ENCODE data around the gene SYNDIG1.

Gene SYNDIG1

DNA sequence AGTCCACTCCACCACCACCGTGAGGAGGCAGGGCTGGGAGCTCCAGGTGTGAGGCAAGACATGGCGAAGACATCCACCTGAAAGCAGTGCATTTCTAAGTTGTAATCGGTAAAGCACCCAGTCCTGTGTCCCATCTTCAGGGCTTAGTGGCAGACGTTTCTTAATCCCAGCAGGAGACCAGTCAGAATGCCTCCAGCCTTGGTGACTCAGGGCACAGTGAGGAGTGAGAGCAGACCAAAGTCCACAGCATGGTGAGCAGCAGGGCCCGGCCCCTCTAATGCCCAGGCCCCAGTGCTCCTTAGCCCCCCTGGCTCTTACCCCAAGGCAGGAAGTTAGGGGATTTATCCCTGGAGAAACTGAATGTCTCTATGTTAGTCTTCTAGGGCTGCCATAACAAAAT lies 183.9 kb downstream of the SYNDIG1 start:
- DNase-seq (ENCODE audit: low read depth in 4 of 4, low spot score in 1 of 4): no peak

DNA sequence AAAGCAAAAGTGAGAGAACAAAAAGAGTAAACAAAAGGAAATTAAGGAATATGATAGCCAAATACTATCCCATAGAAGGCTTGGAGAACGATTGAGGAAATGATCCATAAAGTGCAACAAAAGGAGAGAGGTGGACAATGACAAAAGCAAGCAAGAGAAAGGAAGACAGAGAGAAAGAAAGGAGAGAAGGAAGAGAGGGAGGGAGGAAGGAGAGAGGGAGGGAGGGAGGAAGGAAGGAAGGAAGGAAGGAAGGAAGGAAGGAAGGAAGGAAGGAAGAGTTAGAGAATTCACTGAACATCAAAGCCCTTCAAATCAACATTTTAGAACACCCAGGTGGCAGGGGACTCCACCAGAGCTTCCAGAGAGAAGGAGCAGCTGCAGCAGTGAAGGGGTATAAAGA lies 185.0 kb downstream of the SYNDIG1 start:
- no peak for DNase-seq (ENCODE audit: low read depth in 4 of 4, low spot score in 1 of 4)

DNA sequence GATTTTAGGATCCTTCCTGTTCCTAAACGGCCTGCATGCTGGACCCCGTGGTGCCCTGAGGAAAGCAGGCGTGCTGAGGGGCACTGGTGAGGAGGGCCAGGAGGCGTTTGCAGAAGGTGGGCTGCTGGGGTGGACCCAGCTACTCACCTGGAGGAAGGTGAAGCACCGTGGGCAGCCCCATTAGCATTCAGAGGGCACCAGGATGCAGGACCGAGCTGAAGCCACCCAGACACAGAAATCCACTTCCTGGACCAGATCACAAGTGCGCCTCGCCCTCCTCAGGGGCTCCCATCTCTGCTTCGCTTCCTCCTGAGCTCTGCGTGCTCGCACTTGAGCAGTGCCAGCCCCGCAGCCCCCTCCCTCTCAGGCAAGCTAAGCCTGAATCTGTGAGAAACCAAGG lies 187.0 kb downstream of the SYNDIG1 start:
- DNase-seq (ENCODE audit: low read depth in 4 of 4, low spot score in 1 of 4): no peak

DNA sequence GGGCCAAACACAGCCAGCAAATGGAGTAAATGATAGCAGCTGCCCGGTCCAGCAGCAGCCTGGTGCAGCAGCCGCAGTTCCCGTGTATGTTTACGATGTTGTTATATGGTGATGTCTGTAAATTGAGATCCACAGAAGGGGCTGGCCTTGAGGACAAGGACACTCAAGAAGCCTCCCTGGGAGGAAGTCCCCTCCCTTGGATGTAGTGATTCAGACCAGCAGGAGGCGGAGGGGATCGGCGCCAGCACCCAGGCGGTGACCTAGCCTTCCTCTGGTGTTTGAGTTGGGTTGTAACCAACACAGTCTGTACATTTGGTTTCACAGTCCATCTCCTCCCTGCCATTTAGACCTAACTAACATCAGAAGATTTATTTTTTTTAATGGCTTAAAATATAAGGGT lies 187.8 kb downstream of the SYNDIG1 start:
- no peak for DNase-seq (ENCODE audit: low read depth in 4 of 4, low spot score in 1 of 4)

DNA sequence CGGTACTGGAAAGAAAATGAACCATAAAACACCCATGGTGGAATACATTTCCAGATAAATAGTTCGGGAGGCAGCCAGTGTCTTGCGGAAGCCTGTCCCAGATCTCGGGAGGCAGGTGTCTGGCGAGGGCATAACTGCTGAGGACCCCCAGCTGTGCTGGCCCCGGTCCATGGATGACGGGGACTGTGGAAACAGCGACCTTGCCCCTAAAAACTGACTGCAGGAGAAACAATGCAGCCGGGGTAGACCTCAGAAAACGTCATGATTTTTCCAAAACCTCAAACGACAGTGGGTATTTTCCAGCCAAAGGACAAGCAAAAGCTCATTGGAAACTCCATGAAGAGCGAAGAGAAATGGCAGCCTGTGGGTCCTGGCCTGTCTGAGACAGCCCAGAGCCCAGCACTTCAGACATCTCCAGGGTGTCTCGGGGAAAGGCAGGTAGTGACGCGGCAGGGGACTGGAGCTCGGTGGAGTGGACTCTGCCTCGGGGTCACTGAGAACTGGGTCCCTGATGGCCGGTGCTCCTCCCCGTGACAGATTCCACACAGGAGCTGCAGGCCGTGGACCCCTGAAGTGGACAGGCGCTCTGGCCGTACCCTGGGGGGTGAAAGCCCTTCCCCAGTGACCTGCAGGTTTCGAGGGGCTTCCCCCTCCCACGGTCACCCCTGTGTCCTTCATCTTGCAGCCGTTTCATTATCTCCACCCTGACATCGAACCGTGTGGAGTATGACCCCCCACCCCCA lies 188.6 kb downstream of the SYNDIG1 start:
- DNase-seq (ENCODE audit: low read depth in 4 of 4, low spot score in 1 of 4): no peak

DNA sequence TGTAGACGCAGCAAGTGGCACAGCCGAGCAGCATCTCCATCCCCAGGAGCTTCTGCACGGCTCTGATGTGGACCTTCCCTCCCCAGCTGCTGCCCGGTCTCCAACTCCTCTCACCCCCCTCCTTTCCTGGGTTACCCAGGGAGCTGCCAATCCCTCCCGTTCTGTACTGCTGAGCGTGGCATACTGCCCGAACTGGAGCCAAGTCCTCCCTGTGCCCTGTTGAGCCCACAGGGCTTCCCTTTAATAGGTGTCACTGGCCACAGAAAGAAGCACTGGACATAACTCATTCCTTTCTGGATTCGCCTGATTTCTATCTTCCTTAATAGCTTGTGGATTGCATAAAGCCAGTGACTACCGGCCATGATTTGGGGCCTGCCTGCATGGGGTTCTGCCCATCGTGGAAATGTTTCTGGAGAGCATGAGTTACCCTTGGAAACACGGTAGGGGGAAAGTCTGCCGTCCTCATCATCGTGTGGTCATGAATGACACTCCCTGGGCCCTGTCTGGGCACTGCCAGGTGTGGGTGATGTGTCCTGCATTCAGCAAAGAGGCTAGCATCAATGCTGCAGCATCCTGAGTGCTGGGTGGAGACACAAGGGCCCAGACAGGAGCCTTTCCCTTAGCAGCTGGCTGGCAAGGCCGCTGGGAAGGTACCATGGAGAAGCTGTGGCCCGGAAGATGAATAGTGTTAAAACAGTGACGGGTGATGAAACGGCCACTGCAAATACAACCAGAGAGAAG lies 189.7 kb downstream of the SYNDIG1 start:
- no peak for DNase-seq (ENCODE audit: low read depth in 4 of 4, low spot score in 1 of 4)

DNA sequence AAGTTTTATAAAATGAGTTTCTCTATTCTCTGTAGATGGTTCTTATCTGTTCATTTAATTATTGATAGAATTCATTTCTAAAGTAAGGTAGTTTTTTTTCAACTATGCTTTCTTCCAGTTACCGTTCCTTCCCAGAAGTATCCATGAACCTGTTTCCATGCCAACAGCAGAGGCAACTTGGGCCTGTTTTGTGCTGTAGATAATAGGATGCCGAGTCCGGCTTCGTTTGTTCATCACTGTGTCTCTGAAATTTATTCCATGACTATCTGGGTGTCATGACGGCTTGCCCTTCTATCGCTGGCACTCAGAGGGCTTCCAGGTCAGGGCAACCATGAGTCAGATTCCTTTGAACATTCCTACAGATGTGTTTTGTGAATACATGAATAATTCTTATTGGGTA lies 190.4 kb downstream of the SYNDIG1 start:
- DNase-seq (ENCODE audit: low read depth in 4 of 4, low spot score in 1 of 4): no peak

DNA sequence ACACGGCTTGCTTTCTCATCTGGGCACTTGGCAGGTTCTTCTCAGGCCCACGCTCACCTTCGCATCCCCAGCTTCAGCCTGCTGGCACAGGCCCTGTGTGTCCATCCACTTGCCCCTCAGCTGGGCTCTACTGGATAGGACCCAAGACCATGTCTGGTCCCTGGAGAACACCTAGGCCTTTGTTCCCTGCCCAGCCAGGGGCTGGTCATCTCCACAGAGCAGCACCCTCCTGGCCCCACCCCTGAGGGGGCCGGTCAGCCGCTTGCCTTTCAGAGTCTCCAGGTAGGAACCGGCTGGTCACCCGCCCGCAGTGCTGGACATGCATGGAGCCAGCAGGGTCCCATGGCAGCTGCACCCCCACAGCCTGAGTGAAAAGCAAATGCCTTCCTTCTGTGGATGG lies 191.2 kb downstream of the SYNDIG1 start:
- no peak for DNase-seq (ENCODE audit: low read depth in 4 of 4, low spot score in 1 of 4)

DNA sequence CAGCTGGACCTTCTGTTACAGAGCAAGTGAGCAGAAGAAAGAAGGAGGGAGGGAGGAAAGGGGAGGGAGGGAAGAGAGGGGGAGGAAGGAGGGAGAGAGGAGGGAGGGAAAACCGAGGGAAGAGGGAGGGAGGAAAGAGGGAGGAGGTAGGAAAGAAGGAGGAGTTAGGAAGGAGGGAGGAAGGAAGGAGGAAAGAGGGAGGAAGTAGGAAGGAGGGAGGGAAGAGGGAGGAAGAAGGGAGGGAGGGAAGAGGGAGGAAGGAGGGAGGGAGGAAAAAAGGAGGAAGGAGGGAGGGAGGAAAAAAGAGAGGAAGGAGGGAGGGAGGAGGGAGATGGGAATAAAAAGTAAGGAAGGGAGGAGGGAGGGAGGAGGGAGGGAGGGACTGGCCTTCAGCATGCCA lies 191.8 kb downstream of the SYNDIG1 start:
- no peak for DNase-seq (ENCODE audit: low read depth in 4 of 4, low spot score in 1 of 4)

DNA sequence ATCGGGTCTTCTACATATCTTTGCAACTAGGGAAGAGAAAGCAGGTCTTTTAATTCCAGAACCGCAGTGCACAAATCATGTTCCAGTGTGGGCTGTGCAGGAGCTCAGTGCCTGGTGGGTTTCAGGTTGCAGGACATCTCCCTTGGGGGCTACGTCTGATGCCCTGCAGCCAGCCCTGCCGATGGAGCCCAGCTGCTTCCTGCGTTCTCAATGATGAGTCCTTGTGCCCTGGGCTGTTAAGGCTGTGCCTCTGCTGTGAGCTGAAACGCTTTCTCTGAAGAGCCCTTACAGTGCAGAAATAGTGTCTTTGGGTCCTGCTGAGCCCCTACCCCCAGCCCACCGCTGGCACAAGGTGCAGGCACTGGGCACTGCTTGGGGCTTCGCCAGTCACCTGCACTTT lies 192.9 kb downstream of the SYNDIG1 start:
- no peak for DNase-seq (ENCODE audit: low read depth in 4 of 4, low spot score in 1 of 4)

DNA sequence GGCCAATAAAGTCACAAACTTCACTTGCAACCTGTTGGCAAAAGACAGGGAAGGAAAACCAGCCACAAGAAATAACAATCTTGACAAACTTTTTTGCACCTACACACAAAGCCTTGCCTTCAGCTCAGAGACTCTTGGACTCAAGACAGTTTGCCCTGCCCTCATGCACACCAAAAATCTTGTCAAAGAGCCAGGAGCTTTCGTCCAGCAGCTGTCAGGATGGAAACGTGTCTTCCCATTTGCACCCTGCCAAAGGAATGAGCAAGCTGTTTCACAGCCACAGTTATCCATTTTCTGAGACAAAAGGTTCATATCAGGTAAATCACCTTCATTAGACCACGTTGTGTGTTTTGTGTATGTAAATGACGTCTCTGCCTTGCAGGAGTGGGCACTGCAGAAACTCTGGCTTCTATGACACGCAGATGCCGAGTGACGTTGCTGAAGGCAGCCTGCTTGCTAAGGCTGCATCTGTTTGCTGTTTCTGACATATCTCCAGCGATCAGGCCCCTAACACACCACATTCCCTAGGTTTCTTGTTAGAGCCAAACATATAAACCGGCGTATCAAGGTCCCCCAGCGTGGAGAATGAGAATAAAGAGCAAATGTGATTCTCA lies 193.4 kb downstream of the SYNDIG1 start:
- DNase-seq (ENCODE audit: low read depth in 4 of 4, low spot score in 1 of 4): no peak

DNA sequence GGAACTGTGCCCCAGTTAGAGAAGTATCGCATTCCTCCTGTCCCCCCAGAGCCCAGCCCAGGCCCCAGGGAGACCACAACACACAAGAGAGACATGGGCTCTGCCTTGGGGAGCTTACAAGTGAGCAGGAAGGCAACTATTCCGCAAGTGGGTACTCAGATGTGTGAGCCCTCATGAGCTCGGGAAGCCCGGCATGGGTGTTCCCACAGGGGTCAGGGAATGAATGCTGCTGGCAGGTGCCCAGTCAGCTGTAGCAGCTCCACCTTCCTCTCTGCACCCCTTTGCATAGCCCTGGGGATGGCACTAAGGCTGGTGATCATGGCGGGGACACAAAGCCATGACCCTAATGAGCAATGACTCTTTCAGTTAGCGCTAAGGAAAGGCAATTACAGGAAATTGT lies 194.1 kb downstream of the SYNDIG1 start:
- no peak for DNase-seq (ENCODE audit: low read depth in 4 of 4, low spot score in 1 of 4)

DNA sequence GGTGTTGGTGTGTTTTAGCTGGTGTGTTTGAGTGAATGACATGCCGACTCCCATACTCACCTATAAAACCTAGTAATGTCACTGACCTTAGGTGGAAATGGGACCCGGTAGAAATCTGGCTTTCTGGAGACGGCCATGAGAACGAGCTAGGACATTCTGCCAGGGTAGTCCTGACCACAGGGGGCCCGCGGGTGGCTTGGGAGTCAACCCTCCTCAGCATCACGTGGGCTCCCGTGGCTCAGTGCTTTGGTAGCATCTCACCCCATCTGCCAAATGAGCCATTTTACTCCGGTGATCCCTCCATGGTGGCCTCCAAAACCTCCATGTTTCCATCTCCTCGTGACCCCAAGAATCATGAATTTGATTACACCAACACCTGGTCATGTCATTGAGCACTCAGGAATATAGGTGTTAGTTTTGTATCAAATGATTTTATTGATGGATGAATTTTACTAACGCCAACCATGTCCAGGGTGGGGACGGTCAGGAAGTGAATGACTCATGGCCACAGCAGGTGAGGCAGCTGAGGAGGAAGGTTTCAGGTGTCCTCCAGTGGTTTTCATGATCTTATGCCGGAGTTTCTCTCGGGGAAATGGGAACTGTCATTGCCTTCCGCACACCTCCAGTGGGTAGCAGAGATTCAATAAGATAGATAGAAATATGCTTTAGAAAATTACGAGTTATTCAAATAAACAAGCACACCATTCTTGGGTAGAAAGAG lies 195.0 kb downstream of the SYNDIG1 start:
- no peak for DNase-seq (ENCODE audit: low read depth in 4 of 4, low spot score in 1 of 4)

DNA sequence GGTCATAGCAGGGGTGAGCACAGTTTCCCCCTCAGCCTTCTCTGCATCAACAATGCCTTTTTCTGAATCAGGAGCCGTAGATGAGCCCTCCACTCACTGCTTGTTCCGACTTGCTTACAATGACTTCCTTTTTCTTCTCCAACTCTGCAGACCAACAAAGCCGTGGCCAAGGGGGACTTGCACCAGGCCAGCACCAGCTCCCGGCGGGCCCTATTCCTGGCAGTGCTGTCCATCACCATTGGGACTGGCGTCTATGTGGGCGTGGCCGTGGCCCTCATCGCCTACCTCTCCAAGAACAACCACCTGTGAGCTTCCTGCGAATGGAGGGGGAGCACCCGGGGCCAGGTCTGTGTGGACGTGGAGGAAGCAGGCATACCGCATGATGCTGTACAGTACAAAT lies 195.8 kb downstream of the SYNDIG1 start:
- DNase-seq (ENCODE audit: low read depth in 4 of 4, low spot score in 1 of 4): no peak

DNA sequence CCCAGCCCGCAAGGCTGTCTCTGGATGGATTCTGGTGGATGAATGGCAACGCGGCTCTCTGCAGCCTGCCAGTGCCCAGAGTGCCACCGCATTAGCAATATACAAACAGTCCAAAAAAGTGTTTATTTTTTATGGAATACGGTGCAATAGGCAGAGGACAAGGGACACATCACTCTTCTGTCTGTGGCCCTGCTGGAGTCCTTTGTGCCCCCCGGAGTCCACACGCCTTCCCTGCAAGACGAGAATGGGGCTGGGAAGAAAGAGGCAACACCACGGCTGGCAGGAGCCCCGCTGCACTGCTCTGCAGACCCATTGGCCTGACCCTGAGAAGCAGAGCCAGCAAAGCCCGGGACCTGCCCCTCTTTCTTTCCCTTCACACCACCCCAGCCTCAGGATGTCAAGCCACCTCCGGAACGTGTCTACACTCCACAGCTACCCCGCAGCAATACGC lies 196.3 kb downstream of the SYNDIG1 start:
- DNase-seq (ENCODE audit: low read depth in 4 of 4, low spot score in 1 of 4): no peak

DNA sequence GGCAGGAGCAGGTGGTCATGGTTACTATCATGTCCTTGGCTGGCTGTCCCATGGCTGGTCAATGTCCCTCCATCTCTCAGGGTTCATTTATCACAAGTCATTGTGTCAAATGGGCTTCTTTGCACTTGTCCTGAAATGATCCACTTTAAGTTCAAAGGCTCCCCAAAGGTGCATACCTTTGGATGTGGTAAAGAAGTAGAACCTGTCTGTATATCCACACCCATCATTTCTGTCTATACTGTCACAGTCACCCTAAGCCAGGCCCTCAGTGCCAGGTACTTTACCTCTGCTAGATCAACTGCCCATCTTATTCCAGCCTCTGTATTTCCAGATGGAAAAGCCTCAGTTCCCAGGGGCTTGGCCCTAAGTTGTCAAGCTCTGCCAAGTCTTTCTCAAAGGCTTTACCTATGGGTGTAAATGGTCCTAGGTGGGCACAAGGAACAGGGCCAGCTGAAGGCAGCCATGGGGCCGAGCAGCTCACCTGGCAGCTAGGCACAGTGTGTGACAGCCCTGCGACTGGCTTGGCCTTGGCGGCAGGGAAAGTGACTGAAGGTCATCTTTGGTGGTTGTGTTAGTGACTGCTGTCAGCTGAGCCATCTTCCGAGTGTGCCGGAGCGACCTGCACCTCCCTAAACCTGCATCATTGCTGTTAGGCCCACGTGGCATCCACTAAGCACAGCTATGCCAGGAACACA lies 198.4 kb downstream of the SYNDIG1 start:
- no peak for DNase-seq (ENCODE audit: low read depth in 4 of 4, low spot score in 1 of 4)

DNA sequence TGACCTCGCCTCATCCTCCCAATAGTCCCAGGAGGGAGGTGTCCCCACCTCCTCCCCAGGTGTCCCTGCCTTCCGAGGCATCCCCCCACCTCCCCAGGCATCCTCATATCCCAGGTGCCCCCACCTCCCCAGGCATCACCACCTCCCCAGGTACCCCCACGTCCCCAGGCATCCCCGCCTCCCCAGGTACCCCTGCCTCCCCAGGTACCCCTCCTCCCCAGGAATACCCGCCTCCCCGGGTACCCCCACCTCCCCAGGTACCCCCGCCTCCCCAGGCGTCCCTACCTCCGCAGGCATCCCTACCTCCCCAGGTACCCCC lies 198.9 kb downstream of the SYNDIG1 start:
- no peak for DNase-seq (ENCODE audit: low read depth in 4 of 4, low spot score in 1 of 4)

DNA sequence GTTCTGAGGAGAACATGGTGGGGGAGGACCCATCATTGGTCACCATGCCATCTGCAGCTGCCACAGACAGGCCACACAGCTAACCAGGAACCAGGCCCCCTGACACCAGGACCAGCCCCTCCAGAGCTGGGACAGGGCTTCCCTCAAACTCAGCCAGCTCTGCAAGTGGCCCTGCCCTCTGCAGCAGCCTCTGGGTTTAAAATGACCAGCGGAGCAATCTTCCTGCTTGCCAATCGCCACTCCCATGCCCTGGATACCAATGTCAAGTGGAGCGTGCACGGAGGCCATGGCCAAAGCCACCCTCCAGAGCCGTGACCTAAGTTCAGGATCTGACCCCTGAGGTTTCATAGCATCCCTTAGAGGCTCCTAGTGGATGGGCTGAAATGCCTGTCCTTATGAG lies 199.4 kb downstream of the SYNDIG1 start:
- DNase-seq (ENCODE audit: low read depth in 4 of 4, low spot score in 1 of 4): no peak

DNA sequence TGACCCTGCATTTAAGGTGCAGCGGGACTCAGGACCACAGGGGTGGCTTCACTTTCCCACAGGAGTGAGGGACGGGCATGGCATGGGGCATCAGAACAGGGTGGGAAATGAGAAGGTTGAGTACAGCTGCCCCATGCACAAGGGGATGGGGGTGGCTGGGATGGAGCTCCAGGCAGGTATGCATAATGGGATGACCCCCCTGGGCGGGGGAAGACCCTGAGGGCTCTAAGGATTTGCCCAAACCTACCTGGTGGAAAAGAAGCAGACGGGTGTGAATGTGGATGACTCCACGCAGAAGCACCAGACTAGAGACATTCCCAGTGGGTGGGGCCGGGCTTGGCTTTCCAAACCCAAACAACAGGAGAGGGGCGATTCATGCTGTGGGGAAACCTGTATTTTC lies 200.3 kb downstream of the SYNDIG1 start:
- DNase-seq (ENCODE audit: low read depth in 4 of 4, low spot score in 1 of 4): no peak

DNA sequence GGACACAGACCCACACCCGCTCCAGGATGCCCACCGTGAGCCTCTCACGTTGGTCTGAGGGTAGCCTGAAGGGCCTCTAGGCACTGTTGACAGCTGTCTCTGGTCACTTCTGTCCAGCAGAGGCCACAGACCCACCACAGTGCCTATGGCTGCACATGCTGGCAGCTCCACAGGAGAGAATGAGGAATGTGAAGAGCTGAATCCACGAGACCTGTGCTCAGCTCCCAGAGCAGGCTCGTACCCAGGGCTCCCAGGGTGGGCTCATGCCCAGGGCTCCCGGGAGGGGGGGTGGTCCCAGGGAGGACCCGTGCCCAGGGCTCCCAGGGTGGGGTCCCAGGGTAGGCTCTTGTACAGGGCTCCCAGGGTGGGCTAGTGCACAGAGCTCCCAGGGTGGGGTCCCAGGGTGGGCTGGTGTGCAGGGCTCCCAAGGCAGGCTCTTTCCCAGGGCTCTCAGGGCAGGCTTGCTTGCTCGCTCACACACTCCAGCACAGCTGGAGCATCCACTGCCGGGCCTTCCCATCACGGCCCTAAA lies 201.0 kb downstream of the SYNDIG1 start:
- no peak for DNase-seq (ENCODE audit: low read depth in 4 of 4, low spot score in 1 of 4)

DNA sequence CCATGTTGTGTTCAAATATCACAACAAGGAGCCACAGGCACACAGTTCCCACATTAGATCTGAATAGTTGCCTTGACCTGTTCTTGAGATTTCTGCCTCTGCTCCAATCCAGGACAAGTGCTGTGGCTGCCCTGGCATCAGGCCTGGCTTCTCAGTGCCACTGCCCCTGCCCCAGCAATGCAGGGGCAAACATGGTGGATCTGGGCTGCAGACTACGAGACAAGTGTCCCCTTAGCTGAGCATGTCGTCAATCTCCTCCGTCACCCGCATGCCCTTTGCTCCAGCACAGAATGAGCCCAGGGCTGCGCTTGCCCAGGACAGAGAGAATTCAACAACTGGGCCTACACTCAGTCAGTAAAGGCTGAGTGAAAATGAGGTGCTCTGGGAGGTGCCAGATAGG lies 201.6 kb downstream of the SYNDIG1 start:
- no peak for DNase-seq (ENCODE audit: low read depth in 4 of 4, low spot score in 1 of 4)

Measured in stimulated activated CD4-positive, alpha-beta T cell treated with anti-CD3 and anti-CD28 coated beads, Interleukin-1b, Interleukin-23, amount 100 ng/mL, for 24 hours (primary cell).